Measurements from ENCODE around the gene TPCN1.

GRCh38 chr12:113224955-113225354 is 3.7 kb downstream of the TPCN1 start:
- TF ChIP-seq CTCF (IDR thresholded peaks at IDR 0.05; ENCODE audit: insufficient read depth, low read depth, low read length) (no peak), EZH2 (IDR thresholded peaks at IDR 0.05; ENCODE audit: insufficient read depth, low read length) (no peak)
